DMS153 treated with DMSO at 0.1 percent for 48 hours (cell line): ENCODE results near the gene QPCT.

Experiments used
- DNase-seq: peaks from one replicate; lab custom pipeline; 2025; ENCODE audit not compliant: unreplicated experiment; lab: John Stamatoyannopoulos, UW

Gene QPCT

GRCh38 chr2:37324786-37325624 is 19.4 kb upstream of the QPCT start, which contains the start of gene PRKD3:
Gene PRKD3 (minus strand): TSS chr2:37324833. CDS start chr2:37316524, 8,309 bp downstream.
- no peak for DNase-seq

- no peak for DNase-seq
These were observed 18.8 kb upstream of the QPCT start for GRCh38 chr2:37325625-37326071.

GRCh38 chr2:37326285-37326684 is 18.1 kb upstream of the QPCT start:
- no peak for DNase-seq

- no peak for DNase-seq
These were observed 17.4 kb upstream of the QPCT start for GRCh38 chr2:37326866-37327634.

- no peak for DNase-seq
These were observed 13.7 kb upstream of the QPCT start for GRCh38 chr2:37330681-37331080.

GRCh38 chr2:37332560-37332959 is 11.9 kb upstream of the QPCT start:
- DNase-seq, result no peak

- no peak for DNase-seq
These were observed 11.2 kb upstream of the QPCT start for GRCh38 chr2:37333256-37333655.

GRCh38 chr2:37335604-37336003 is 8.8 kb upstream of the QPCT start:
- DNase-seq, result no peak

- DNase-seq, result no peak
These were observed 6.7 kb upstream of the QPCT start for GRCh38 chr2:37337620-37338280.

- no peak for DNase-seq
These were observed 5.5 kb upstream of the QPCT start for GRCh38 chr2:37338933-37339332.

- DNase-seq, result peak; percentile 15
These were observed 3.8 kb upstream of the QPCT start for GRCh38 chr2:37340637-37341036.

- no peak for DNase-seq
These were observed 1.7 kb upstream of the QPCT start for GRCh38 chr2:37342591-37343220.

- peak; percentile 34 for DNase-seq
These were observed 644 bp upstream of the QPCT start for GRCh38 chr2:37343537-37344434.

GRCh38 chr2:37348155-37348554 is 3.7 kb downstream of the QPCT start:
- DNase-seq, result no peak

GRCh38 chr2:37349231-37349860 is 4.9 kb downstream of the QPCT start:
- peak; percentile 85 for DNase-seq

GRCh38 chr2:37350034-37350433 is 5.6 kb downstream of the QPCT start:
- DNase-seq, result peak; percentile 85

- DNase-seq, result no peak
These were observed 10.1 kb downstream of the QPCT start for GRCh38 chr2:37354531-37354930.

- no peak for DNase-seq
These were observed 11.3 kb downstream of the QPCT start for GRCh38 chr2:37355735-37356134.

- DNase-seq, result no peak
These were observed 11.9 kb downstream of the QPCT start for GRCh38 chr2:37356299-37356698.

- DNase-seq, result no peak
These were observed 12.6 kb downstream of the QPCT start for GRCh38 chr2:37357069-37357468.
